ENCODE measurements around the gene BBS1.
A peak's percentile ranks its signal among the peaks of the same experiment; 100 is the strongest.

Gene BBS1

GRCh38 chr11:66477263-66478201 lies 32.9 kb upstream of the BBS1 start:
- no peak for DNase-seq (ENCODE audit: low read depth, low spot score)

DNA sequence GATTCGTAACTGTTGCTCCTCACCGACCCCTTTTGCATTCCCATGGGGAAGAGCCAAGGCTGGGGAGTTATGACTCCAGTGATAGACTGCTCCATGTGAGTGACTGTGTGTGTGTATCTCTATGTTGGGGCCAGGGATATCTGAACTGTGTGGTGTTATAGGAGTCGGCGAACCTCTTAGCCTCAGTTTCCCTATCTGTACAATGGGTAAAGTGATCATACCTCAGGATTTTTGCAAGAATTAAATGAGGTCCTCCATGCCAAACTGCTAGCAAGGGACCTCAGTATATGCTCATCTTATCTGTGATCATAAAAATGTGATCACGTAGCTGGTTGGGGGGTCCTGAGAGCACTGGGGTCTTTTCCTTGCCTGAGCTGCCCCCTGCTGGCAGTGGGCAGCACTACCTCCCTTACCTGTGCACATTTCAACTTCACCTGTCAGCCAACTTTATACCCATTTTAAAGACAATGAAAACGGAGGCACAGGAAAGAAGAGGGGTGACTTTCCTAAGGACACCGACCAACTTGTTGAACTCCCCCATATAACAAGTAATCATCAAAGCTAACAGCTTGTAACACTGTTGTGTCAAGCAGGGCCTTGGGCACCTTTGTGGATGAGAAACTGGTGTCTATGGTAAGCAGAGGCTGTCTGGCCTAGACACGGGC lies 31.6 kb upstream of the BBS1 start:
- no peak for DNase-seq (ENCODE audit: low read depth, low spot score)

DNA sequence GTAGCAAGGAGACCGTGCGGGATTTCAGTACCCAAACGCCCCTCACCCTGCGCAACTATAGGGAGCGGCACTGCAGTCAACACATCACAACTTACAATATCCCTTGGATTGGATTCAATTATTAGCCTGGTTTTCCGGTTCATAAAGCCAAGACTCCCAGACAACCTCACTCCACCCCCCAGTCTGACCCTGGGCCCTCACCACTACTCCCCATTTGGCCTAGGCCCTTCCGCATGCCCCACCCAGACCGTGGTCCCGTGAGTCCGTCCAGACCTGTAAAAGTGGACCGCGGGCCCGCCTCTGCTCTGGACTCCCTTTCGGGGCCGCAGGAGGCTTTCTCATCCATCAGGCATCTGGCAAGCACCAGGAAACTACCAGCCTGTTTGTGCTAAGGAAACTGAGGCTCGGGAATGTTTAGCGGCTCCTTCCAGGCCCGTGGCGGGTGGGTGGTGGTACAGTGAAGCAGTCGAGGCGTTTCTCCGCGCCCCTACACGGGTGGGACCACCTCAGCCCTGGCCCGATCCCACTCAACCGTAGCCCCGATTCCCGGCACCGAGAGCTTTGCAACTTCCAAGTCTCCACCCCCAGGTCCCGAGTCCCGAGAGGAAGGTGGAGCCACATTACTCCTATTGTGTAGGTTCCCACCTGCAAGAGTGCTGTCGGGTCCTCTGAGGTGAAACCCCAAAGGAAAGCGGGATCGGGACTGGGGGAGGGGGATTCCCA lies 30.9 kb upstream of the BBS1 start:
- DNase-seq (ENCODE audit: low read depth, low spot score), result no peak

GRCh38 chr11:66480117-66480938 lies 30.1 kb upstream of the BBS1 start, which contains the start of gene DPP3:
Gene DPP3 (plus strand): TSS chr11:66480434. CDS start chr11:66482201, 1,767 bp downstream.
- peak; percentile 83 for DNase-seq (ENCODE audit: low read depth, low spot score)

DNA sequence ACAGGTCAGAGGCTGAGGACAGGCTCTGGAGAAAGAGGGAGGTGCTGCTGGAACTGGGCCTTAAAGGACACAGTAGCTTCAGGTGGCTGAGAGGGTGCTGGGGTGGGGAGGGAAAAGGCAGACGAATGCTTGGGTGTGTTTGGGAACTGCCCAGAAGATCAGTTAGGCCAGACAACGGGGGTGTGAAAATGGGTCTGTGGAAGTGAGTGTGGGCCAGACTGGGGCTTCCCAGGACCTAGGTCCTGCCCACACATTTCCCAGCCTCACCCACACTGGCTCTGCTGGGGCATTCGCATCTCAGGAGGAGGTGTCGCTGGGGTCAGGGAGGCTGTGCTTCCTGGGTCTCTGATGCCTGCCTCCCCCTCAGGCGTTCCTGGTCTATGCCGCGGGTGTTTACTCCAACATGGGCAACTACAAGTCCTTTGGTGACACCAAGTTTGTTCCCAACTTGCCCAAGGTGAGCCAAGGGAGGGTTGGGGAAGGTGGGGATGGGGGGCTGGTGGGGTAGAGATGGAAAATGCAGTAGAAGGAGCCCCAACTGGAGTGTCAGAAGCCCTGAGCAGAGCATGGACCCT lies 25.5 kb upstream of the BBS1 start:
- no peak for DNase-seq (ENCODE audit: low read depth, low spot score)

GRCh38 chr11:66488957-66489356 lies 21.5 kb upstream of the BBS1 start:
- DNase-seq (ENCODE audit: low read depth, low spot score), result no peak

GRCh38 chr11:66489636-66490035 lies 20.8 kb upstream of the BBS1 start:
- DNase-seq (ENCODE audit: low read depth, low spot score), result no peak

DNA sequence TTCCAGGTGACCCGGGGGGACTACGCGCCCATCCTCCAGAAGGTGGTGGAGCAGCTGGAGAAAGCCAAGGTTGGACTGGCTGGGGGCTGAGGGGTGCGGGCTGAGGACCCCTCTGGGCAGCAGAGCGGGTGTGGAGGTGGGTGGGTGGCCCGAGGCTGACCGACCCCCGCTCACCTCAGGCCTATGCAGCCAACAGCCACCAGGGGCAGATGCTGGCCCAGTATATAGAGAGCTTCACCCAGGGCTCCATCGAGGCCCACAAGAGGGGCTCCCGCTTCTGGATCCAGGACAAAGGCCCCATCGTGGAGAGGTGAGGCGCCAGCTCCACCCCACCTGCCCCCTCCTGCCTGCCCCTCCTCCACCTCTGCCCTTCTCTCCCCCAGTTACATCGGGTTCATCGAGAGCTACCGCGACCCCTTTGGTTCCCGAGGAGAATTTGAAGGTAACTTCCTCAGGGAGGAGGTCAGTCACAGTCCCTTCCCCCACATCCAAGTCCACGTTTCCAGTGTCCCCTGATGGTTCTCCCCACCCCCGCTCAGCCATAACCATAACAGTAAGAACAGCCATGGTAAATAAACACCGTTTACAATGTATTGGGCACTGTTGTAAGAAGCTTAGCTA lies 19.0 kb upstream of the BBS1 start:
- DNase-seq (ENCODE audit: low read depth, low spot score), result no peak

DNA sequence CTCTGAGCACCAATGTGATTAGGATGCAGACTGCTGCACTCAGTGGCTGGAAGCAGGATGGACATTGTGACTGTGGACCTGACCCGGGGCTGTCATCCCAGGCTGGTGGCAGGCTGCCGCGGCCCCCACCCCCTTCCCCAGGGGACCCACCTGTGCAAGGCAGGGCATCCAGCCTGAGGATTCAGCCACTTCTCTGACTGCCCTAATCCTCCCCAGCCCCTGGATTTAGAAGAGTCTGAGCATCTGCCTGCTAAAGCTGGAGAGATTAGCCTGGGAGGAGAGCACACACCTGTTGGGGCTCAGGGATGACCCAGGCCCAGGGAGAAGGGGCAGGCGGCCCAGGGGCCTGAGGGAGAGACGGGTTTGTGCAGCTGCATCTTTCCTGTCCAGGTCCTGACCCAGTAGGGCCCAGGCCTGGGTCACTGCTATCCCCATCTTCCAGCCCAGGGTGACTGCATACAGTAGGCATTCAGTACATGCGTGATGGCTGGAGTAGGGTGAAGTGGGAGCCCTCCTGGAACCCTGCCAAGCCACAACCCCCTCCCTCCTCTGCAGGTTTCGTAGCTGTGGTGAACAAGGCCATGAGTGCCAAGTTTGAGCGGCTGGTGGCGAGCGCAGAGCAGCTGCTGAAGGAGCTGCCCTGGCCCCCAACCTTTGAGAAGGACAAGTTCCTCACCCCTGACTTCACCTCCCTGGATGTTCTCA lies 18.1 kb upstream of the BBS1 start:
- DNase-seq (ENCODE audit: low read depth, low spot score), result no peak

- DNase-seq (ENCODE audit: low read depth, low spot score), result no peak
These were observed 17.3 kb upstream of the BBS1 start for GRCh38 chr11:66493130-66493529.

GRCh38 chr11:66494458-66494857 lies 16.0 kb upstream of the BBS1 start:
- no peak for DNase-seq (ENCODE audit: low read depth, low spot score)

DNA sequence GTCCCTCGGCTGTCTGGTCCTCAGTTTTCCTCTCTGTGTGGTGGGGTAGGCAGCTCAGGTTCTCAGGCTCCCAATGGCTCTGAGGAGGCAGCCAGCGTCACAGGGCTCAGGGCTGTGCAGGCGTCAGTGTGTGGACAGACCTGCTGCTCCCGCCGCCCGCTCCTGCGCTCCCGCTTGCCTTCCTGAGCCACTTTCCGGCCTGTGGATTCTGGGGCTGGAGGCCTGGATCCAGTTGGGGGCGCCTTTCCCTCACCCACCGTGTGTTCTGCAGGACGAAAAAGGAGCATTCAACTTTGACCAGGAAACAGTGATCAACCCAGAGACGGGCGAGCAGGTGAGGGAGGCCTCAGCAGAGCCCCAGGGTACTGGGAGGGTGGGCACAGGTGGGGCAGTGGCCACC lies 15.5 kb upstream of the BBS1 start:
- DNase-seq (ENCODE audit: low read depth, low spot score), result no peak

- no peak for DNase-seq (ENCODE audit: low read depth, low spot score)
These were observed 15.0 kb upstream of the BBS1 start for GRCh38 chr11:66495401-66495854.

GRCh38 chr11:66497206-66497605 lies 13.2 kb upstream of the BBS1 start:
- no peak for DNase-seq (ENCODE audit: low read depth, low spot score)

- no peak for DNase-seq (ENCODE audit: low read depth, low spot score)
These were observed 11.9 kb upstream of the BBS1 start for GRCh38 chr11:66498506-66498905.

DNA sequence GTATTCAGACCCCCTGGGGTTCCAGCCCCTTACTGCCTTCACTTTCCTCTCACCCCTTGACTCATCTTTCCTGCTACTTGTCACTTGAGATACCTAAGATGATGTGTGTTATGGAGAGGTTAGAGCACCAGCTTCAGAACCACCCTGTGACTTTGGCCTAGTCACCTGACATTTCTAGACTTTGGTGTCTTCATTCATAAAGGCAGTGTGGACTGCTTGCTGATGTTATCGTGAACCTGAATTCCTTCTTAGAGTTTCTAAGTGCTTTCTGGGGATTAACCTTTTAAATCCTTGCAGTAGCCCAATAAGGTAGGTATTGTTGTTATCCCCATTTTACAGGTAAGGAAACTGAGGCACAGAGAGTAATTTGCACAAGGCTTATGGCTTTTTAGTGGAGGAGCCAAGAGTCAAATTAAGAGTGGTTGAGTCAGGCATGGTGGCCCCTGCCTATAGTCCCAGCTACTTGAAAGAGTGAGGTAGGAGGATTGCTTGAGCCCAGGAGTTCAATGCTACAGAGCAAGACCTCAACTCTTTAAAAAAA lies 5.1 kb upstream of the BBS1 start:
- DNase-seq (ENCODE audit: low read depth, low spot score), result no peak

DNA sequence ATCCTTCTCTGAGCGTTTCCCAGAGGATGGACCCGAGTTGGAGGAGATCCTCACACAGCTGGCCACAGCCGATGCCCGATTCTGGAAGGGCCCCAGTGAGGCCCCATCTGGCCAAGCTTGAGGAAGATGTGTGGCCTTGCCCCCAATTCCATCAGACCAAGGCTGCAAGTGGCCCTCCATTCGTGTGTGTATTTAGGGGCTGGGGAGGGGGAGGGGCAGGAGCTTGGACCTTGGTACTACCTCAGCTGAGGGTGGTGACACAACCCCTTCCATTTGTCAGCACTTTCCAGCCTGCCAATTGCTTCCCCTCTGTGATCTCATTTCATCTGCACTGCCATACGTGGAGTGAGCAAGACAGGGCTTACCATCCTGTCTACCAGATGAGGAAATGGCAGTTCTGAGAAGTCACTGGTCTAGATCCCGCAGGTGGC lies 1.3 kb upstream of the BBS1 start:
- DNase-seq (ENCODE audit: low read depth, low spot score), result no peak

DNA sequence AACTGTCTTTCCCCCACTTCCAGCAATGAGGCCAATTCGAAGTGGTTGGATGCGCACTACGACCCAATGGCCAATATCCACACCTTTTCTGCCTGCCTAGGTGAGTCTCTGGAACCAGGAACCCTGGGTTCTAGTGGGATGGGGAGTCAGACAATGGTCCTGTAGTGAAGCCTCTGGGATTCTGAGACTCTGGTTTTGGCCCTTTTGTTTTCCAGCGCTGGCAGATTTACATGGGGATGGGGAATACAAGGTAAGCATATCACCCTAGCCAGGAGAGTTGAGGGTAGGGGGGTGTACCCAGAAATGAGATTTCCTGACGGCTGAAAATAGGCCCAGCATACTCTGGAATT lies 530 bp downstream of the BBS1 start:
- no peak for DNase-seq (ENCODE audit: low read depth, low spot score)

- no peak for DNase-seq (ENCODE audit: low read depth, low spot score)
These were observed 13.2 kb downstream of the BBS1 start for GRCh38 chr11:66523611-66524010.
